ENCODE results near the gene SMOC1.
A peak's percentile ranks its signal among the peaks of the same experiment; 100 is the strongest.

DNA sequence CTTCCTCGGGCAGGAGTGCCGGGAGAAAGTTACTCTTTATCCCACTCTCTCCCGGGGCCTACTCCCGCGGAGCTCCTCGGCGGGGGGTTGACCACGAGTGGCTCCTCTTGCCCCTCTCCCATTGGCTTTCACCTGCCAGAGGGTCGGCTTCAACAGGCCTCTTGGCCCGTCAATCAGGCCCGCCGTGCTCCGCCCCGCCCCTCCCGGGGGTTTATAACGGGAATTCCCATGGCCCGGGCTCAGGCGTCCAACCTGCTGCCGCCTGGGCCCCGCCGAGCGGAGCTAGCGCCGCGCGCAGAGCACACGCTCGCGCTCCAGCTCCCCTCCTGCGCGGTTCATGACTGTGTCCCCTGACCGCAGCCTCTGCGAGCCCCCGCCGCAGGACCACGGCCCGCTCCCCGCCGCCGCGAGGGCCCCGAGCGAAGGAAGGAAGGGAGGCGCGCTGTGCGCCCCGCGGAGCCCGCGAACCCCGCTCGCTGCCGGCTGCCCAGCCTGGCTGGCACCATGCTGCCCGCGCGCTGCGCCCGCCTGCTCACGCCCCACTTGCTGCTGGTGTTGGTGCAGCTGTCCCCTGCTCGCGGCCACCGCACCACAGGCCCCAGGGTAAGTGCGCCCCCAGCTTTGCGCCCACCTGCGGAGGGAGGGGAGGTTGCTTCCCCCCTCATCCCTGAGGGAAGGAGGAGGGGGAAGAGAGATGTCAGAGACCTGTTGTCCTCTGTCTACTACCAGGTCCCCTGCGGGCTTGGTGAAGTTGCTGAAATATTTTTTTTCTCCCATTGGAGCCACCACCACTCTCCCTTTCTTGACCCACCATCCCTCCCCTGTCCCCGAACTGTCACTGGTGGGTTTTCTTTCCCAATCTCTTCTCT lies at the start of gene SMOC1:
- TF ChIP-seq, protein P1, sequence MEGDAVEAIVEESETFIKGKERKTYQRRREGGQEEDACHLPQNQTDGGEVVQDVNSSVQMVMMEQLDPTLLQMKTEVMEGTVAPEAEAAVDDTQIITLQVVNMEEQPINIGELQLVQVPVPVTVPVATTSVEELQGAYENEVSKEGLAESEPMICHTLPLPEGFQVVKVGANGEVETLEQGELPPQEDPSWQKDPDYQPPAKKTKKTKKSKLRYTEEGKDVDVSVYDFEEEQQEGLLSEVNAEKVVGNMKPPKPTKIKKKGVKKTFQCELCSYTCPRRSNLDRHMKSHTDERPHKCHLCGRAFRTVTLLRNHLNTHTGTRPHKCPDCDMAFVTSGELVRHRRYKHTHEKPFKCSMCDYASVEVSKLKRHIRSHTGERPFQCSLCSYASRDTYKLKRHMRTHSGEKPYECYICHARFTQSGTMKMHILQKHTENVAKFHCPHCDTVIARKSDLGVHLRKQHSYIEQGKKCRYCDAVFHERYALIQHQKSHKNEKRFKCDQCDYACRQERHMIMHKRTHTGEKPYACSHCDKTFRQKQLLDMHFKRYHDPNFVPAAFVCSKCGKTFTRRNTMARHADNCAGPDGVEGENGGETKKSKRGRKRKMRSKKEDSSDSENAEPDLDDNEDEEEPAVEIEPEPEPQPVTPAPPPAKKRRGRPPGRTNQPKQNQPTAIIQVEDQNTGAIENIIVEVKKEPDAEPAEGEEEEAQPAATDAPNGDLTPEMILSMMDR (IDR thresholded peaks at IDR 0.05): no peak
- TF ChIP-seq POLR2A (IDR thresholded peaks at IDR 0.05): no peak
- TF ChIP-seq EP300 (IDR thresholded peaks at IDR 0.05): no peak
- peak in 2 of 3 donors; percentile 53 to 67 for TF ChIP-seq POLR2AphosphoS5 (IDR thresholded peaks at IDR 0.05)

Measured in stomach (tissue), 4 donors.